Daoy (cell line): ENCODE measurements around the gene TCAP. TPM values are rescaled to one million over a fixed set of nuclear protein-coding genes. Genes with fewer than 3 reads are reported as not detected.
A peak's percentile ranks its signal among the peaks of the same experiment; 100 is the strongest.
"Not testable (repeated sequence)": the region's sequence is repeated elsewhere in the genome, so short reads cannot be mapped to it uniquely, and the experiment has no call there.

Experiments
- DNase-seq: peaks from one replicate; pipeline ENCODE4 v3.0.0-alpha.2; 2015; ENCODE audit warnings: low read depth
- total RNA-seq: library from RNA; depleted of rRNA; stranded (reverse); fragments of >200 nt; shearing (Covaris generic); gene quantifications from 2 replicates; pipeline ENCODE4 v1.2.3, GENCODE V29; 2014

TCAP gene
- total RNA-seq, 1 experiment from 2014 or later: not detected

DNA sequence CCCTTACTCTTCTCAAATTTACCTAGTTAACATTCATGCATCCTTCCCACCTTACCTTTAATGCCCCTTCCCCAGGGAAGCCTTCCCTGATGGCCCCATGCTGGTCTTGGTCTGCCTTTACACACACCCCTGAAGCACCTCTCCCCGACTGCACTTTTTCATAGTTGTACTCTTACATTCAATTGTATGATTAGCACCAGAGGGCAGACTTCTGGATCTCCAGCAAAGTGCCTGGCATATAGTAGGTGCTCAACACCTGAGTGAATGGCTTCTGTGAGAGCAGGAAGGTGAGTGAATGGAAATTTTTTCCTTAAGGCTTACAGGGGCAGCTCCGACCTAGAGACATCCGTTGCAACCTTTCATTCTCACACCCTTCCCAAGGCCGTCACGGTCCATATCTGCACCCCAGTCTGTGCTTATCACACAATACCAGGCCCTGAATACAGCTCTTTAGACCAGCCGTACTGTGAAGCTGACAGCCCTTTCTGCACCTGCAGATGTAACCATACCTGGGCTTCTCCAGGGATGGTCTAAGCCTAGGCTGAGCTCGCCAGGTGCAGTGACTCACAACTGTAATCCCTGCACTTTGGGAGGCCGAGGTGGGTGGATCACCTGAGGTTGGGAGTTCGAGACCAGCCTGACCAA is 18.3 kb downstream of the TCAP start:
- DNase-seq: no peak

DNA sequence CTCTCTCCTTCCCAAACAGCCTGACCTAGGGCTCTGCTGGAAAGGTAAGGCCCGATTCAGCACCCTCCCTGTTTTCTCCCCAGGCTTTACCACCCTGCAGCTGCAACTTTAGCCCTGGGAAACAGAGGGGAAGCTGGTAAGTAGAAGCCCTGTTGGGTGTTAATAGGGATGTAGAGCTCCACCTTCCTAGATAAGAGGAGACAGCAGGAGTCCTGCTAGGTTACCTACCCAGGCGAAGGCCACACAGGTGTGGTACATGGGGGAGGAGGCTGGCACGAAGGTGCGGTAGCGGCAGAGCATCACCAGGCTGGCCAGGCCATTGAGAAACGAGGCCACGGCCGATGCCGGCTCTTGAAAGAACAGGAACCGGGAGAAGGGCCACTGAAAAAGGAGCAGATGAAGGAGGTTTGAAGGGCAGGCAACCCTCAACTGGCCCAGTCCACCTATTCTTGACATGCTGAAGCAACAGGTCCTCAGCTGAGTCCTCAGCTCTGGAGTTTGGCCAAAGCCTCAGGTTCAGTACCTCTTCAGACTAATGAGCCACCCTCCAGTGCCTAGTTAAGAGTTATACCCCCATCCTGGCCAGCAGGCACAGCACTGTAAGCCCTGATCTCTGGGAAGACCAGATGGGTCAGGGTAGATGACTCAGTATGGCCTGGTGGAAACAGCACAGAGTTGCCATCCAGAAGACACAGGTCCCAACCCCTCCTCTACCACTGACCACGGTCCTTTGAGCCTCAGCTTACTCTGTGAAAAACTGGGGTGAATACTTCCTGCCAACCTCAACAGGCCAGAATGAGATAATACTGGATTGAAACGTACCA is 19.4 kb downstream of the TCAP start:
- DNase-seq: no peak

DNA sequence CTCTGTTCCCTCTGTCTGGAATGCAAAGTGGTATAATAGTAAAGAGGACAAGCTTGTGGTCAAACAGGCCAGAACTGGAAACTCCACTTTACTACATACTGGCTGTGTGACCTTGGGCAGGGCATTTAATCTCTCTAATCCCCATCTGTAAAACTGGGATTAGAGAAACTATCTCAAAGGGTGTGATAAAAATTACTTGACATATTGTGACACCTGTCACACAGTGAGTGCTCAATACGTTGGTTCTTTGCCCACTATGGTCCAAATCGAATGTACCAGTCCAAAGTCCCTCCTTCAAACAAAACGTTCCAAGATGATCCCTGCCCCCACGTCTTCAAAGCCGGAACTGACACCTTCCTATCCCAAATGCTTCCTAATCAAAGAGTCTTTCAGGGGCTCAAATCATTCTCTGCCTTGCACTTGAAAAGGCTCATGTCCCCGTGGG is 22.0 kb downstream of the TCAP start:
- DNase-seq: no peak

DNA sequence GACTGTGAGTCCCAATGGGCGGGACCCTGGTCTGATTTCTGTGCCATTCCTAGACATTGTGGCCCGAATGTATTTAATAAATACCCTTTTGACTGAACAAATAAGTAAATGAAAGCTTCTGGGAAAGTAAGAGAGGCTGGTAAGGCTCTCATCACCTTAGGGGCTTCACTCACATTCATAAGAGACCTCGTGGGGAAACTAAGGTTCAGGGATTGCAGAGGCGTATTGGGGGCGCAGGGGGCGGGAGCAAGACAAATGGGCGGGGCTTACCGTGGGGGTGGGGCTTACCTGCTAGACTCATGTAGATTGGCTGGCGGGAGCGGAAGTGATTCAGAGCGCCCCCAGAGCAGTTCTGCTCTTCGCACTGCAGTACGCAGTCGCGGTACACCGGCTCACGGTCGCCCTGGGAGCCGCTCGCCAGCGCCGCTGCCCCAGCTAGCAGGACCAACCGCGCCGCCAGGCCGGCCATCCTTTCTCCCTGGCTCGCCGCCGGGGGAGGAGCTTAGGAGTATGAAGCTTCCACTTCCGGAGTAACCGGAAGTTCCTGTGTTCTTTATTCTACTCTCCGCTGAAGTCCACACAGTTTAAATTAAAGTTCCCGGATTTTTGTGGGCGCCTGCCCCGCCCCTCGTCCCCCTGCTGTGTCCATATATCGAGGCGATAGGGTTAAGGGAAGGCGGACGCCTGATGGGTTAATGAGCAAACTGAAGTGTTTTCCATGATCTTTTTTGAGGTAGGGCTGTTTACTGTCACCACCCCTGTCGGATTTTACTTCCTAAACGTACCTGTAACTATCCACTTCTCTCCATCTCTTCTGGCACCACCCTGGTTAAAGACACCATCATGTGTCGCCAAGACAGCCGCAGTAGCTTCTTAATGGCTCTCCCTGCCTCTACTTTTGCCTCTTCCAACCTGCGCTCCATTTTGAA is 22.7 kb downstream of the TCAP start, which contains the start of gene PGAP3:
Gene PGAP3 (minus strand): TSS at position 512 of the 929 bp plus-strand sequence. CDS start 43 bp downstream, at position 469.
- DNase-seq: peak; percentile 90

DNA sequence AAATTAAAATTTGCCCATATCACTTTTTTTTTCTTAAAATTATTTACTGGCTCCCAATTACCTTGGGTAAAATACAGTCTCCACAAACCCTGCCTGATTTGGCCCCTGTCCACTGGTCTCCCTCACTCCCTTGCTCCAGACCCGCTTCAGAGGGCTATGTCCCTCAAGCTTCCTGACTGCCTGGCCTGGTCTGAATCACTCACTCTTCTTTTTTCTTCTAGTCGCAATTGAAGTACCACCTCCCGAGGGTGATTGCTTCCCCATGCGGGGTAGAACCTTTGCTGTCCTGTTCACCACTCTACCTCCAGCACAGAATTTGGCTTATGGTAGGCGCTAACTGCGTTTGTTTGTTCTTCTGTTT is 23.3 kb downstream of the TCAP start:
- no peak for DNase-seq

DNA sequence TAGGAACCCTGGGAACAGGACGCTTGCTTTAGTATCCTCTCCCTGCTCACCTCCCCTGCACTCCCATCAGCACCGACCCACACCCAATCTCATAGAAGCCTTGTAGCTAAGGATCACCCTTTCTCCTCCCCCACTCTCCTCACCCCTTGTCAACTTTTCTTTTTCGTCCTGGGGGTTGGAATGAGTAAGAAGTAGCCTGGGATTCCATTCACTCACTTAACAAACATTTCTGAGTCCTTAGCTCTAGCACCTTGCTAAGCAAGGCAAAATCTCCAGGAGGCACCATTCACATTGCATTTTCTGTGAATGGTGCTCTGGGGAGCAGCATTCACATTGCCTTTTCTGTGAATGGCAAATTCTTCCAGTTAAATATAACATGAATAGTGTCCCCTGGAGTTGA is 23.8 kb downstream of the TCAP start:
- no peak for DNase-seq

DNA sequence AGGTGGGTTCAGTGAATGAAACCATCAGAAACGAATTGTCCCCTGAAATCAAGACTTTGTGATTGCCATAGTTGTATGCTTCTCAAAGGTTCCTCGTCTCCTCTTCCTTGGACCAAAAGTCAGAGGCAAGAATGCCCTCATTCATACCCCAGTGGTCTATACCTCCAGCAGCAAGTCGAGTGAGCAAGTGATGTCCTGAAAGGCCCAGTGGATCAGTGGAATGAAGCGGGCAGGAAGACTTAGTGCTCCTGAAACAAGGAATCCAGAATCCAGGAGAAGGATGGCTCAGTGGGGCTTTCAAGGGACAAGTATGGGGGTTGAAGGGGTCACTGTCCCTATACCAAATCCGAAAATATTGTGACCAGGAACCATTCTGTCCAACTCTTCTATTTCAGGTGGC is 29.4 kb downstream of the TCAP start:
- DNase-seq: no peak

DNA sequence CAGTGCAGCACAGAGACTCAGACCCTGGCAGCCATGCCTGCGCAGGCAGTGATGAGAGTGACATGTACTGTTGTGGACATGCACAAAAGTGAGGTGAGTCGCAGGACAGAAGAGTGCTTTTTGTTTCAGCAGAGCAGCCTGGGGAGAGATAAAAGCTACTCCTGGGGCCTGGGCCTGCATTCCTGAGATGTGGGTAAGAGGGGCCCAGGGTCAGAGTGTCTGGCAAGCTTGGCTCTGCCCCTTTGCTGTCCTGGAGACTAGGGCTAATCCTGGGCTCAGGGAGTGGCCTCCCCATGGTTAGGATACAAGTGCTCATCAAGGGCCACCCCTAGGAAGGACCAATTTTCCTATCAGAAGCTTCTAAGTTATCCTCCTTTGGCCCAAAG is 29.9 kb downstream of the TCAP start:
- DNase-seq: no peak

DNA sequence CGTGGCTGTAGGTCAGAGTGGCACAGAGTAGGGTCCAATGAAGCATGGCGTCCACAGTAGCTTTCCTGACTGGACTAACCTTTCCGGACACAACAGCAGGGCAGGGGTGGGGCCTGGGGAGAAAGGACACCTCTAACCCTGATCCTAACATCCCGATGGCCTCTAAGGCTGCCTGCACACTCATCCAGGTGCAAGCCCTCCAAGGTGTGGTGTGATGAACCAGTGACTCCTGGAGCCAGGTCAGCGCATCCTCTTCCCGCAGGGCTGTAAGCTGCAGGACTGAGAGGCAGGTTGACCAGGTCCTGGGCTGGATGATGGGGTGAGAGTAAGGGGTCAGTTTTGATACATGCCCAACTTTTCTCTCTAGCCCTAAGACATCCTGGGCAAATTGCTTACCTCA is 31.6 kb downstream of the TCAP start:
- DNase-seq: no peak

DNA sequence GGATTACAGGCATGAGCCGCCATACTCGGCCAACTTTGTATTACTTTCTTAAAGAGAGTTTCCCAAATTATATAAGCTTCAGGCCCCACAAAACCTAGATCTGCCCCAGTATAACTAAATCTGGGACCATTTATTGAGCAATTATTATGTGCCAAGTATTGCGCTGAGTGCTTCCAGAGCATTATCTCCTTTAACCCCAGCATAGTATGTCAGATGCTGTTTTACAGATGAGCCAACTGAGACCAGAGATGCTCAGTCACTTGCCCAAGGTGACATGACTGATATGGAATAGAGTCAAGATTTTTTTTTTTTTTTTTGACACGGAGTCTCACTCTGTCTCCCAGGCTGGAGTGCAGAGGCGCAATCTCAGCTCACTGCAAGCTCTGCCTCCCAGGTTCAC is 32.8 kb downstream of the TCAP start:
- DNase-seq: no peak

DNA sequence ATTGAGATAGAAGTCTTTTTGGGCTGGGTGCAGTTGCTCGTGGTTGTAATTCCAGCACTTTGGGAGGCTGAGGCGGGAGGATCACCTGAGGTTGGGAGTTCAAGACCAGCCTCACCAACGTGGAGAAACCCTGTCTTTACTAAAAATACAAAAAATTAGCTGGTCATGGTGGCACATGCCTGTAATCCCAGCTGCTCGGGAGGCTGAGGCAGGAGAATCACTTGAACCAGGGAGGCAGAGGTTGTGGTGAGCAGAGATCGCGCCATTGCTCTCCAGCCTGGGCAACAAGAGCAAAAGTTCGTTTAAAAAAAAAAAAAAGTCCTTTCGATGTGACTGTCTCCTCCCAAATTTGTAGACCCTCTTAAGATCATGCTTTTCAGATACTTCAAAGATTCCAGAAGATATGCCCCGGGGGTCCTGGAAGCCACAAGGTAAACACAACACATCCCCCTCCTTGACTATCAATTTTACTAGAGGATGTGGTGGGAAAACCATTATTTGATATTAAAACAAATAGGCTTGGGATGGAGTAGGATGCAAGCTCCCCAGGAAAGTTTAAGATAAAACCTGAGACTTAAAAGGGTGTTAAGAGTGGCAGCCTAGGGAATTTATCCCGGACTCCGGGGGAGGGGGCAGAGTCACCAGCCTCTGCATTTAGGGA is 34.1 kb downstream of the TCAP start:
- DNase-seq: not testable (repeated sequence)

DNA sequence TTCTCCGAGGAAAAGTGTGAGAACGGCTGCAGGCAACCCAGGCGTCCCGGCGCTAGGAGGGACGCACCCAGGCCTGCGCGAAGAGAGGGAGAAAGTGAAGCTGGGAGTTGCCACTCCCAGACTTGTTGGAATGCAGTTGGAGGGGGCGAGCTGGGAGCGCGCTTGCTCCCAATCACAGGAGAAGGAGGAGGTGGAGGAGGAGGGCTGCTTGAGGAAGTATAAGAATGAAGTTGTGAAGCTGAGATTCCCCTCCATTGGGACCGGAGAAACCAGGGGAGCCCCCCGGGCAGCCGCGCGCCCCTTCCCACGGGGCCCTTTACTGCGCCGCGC is 34.6 kb downstream of the TCAP start, which contains the start of gene ERBB2:
Gene ERBB2 (plus strand): TSS at position 247 of the 330 bp plus-strand sequence. CDS start 175 bp downstream, outside the sequence.
- DNase-seq: peak; percentile 72

DNA sequence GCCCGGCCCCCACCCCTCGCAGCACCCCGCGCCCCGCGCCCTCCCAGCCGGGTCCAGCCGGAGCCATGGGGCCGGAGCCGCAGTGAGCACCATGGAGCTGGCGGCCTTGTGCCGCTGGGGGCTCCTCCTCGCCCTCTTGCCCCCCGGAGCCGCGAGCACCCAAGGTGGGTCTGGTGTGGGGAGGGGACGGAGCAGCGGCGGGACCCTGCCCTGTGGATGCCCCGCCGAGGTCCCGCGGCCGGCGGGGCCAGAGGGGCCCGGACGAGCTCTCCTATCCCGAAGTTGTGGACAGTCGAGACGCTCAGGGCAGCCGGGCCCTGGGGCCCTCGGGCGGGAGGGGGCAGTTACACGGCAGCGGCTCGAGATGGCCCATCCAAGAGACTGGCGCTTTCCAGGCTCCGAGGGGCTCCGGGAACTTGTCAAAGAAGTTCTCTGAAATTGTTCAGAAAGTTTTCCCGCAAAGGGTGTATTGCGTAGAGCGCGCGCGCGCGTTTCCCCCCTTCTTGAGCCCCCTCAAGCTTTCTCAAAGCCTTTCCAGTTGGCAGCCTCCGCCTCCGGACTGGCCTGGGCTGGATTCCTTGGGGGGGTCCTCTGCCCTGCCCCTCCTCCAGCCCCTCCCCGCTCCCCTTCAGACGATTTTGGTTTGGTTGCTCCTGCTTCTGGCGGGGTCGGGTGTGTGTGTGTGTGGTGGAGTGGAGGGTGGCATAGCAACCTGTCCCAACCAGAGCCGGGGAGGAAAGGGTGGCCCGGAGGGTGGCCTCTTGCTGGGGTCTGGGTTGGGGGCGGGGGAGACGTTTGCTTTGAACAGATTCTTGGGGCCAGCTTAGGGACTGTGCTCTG is 35.2 kb downstream of the TCAP start:
- peak; percentile 13 for DNase-seq

DNA sequence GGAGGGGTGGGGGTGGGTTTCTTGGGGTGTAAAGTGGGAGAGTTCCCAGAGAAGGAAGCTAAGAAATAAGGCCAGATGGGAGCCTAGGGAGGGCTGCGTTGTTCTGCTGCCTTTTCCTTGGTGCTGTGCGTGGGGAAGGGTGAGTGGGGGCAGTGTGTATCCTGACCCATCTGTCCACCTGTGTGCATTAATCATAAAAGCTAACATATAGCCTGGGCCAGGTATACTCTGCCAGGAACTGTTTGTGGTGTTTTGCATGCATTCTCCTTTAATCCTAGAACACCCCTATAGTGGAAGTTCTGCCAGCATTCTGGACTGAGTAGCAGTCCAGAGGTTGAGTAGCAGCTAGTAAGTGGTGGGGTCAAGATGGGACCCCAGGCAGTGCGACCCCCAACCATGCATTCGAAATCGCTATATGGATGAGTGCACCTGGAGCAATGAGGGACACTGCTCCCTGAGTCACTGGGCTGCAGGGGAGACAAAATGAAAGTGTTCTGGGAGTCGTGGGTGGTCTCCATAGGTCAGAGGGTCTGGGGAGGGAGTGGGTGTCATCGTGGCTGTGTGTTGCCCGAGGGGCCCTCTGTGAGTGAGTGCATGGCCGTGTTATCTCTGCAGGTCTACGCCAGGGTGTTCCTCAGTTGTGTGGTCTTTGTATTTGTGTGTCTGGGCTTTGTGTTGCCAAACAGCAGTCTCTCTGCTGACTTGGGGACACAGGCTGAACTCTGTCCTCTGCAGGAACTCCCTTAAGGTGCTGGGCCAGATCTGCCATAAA is 36.0 kb downstream of the TCAP start:
- no peak for DNase-seq

DNA sequence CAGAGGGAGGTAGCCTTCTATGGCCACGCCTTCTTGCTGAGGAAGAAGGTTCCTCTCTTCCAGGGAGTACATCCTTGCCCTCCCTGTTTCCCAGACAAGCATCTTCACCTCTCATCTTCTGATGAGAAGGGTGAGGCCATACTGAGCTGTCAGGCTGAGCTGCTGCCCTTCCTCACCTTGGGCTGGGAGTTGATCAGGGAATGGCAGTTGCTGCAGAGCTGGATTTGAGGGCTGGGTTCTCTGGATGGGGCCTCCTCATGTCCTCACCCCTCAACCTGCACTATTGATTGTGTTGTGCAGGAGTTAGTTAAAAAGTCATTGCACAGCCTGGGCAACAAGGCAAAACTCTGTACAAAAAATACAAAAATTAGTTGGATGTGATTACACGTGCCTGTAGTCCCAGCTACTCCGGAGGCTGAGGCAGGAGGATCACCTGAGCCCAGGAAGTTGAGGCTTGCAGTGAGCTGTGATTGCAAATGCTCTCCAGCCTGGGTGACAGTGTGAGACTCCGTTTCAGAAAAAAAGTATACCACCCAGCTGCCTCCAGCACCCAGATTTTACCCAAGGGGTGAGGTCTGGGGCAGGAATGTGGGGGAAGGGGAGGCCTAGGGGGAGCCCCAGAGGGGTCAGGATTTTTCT is 36.8 kb downstream of the TCAP start:
- no peak for DNase-seq

DNA sequence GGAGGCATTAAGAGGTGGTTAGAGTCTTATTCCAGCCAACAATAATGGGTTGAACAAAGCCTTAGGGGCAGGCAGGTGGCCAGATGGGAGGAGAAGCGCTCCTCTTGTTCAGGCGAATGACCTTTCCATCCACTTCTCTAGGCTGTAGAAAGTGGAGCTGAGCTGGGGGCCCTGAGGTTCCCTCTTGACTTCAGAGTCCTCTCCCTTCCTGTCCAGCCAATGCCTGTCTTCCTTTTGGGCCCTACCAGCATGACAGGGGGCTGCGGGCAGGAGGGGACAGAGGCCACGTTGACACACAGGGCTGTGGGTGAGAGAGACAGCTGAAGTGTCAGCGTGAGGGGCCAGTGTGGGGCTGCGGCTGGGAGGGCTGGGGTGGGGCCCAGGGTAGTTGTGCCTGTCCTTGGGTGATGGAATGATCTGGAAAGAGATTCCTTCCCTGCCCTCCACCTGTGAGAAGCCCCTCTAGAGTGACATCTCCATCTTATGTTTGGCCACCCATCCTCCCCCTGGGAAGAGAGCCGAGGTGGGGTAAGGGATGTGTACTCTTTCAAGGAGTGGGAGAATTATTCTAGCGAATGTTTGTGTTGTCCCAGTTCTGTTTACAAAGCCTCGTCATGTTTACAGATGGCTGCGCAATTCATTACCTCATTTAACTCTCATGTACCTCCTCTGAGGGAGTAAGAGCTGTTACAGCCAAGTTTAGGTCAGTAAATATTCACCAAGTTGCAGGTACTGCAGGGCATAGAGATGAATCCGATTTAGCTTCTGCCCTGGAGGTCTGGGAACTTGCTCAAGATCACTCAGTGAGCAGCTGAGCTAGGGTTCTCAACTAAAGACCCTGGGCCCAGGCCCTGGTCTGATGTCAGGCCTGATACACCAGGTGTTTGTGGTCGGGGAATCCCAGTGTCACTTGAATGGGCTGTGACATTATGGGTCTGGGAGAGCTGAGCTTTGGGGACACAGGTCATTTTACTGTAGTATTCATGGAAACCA is 38.0 kb downstream of the TCAP start:
- no peak for DNase-seq

DNA sequence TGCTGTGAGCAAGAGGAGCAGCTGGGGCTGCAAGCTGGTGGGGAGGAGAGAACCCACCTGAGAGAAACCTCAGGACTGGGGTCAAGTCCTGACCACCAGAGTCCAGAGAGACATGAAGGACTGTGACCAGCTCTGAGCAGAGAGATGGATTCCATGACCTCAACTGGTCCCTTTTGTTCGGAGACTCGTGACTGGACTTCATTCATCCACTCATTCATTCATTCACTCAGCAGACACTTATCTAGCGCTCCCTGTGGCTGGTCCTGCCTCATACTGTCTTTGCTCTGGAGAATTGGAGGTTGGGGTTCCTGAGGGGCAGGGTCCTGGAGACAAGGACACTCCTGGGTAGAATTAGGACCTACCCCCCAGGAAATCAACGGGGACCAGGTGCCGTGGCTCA is 38.8 kb downstream of the TCAP start:
- DNase-seq: no peak
